Choroid plexus epithelial cell (primary cell): Measurements from ENCODE around the gene MT1H.
A peak's percentile ranks its signal among the peaks of the same experiment; 100 is the strongest.
"Not testable (repeated sequence)": the region's sequence is repeated elsewhere in the genome, so short reads cannot be mapped to it uniquely, and the experiment has no call there.

Experiments used
- DNase-seq: peaks from one replicate; pipeline ENCODE4 v3.0.0-alpha.2; 2010; ENCODE audit warnings: low read depth
- H3K4me3 ChIP-seq: 2 replicates; pipeline ENCODE4 v1.5.1; 2011; ENCODE audit warnings: low read depth, mild to moderate bottlenecking, control low read depth, low read length, moderate library complexity
- CTCF ChIP-seq: conservative IDR thresholded peaks from 2 replicates; pipeline ENCODE4 v1.5.1; 2011; ENCODE audit warnings: low read depth, mild to moderate bottlenecking, control low read depth, inconsistent platforms, low read length, moderate library complexity

MT1H gene

GRCh38 chr16:56669005-56669839 lies at the start of gene MT1H:
Gene MT1H, plus strand, starts transcription at chr16:56669814. Its CDS starts 71 bp downstream, at chr16:56669885.
- no peak for DNase-seq
- no peak within 1 kb of the TSS for H3K4me3 ChIP-seq
- no peak for TF ChIP-seq CTCF

- no peak overlapping the region for H3K4me3 ChIP-seq
- no peak for TF ChIP-seq CTCF
These were observed 49.2 kb upstream of the MT1H start for GRCh38 chr16:56620339-56620897.

GRCh38 chr16:56621665-56622445 lies 47.8 kb upstream of the MT1H start:
- DNase-seq, H3K4me3 ChIP-seq: not testable (repeated sequence)

More at GRCh38 chr16:56620339-56620897, 49.2 kb upstream of the MT1H start:
- DNase-seq: no peak

- DNase-seq, H3K4me3 ChIP-seq: not testable (repeated sequence)
These were observed 46.4 kb upstream of the MT1H start for GRCh38 chr16:56623184-56623583.

- H3K4me3 ChIP-seq: no peak overlapping the region
- DNase-seq: no peak
- TF ChIP-seq CTCF: no peak
These were observed 46.0 kb upstream of the MT1H start for GRCh38 chr16:56623637-56624036.

- DNase-seq: peak; percentile 87
- peak within 1 kb of the TSS; percentile 72 for H3K4me3 ChIP-seq
- no peak for TF ChIP-seq CTCF
These were observed 44.3 kb upstream of the MT1H start, which contains the start of gene MT1E for GRCh38 chr16:56625140-56625942. Gene MT1E, plus strand, starts transcription at chr16:56625781. Its CDS starts 71 bp downstream, at chr16:56625852.

GRCh38 chr16:56625943-56626654 lies 43.5 kb upstream of the MT1H start:
- no peak for TF ChIP-seq CTCF
- DNase-seq: peak; percentile 83
- peak overlapping the region; percentile 72 for H3K4me3 ChIP-seq
